Measurements from ENCODE around the gene SRL. TPM values are rescaled to one million over a fixed set of nuclear protein-coding genes. Genes with fewer than 3 reads are reported as not detected.
"Not testable (repeated sequence)": the region's sequence is repeated elsewhere in the genome, so short reads cannot be mapped to it uniquely, and the experiment has no call there.

Gene SRL
- total RNA-seq, 2 donors from 2014 or later: 2.6 to 5.3 TPM

- H3K9me3 ChIP-seq: no peaks in the 10 kb centered on the region
- peaks cover 0 to 7% of the 10 kb centered on the region in 2 donors for H3K36me3 ChIP-seq
- WGBS: 69% methylated on average over 34 of the region's 34 CpGs
- H3K27me3 ChIP-seq (replicated peaks; ENCODE audit: insufficient read depth): no peaks in the 10 kb centered on the region
- TF ChIP-seq POLR2AphosphoS5 (IDR thresholded peaks at IDR 0.05) (no peak), CTCF (IDR thresholded peaks at IDR 0.05) (no peak), POLR2A (IDR thresholded peaks at IDR 0.05) (no peak)
- DNase-seq (ENCODE audit: low spot score): no peak
- no peak overlapping the region for H3K27ac ChIP-seq
- intact Hi-C loops (cut with DNase I): no loop called here
- H3K4me1 ChIP-seq (replicated peaks): no peaks in the 10 kb centered on the region
- H3K4me3 ChIP-seq: no peak overlapping the region
Observed at GRCh38 chr16:4257646-4258556, 16.0 kb upstream of the SRL start.

- peak overlapping the region; percentile 84 to 92 for H3K27ac ChIP-seq
- TF ChIP-seq POLR2A (IDR thresholded peaks at IDR 0.05) (peak; percentile 86), CTCF (IDR thresholded peaks at IDR 0.05) (no peak), POLR2AphosphoS5 (IDR thresholded peaks at IDR 0.05) (peak; percentile 95)
- intact Hi-C loops (cut with DNase I): loop anchor here (2.0 to 5.0 kb wide), 4 partner anchors 36 to 271 kb away; partner anchors contain the start of gene ADCY9
- H3K4me3 ChIP-seq: peak overlapping the region; percentile 43 to 47
- WGBS: under 1% methylated on average over 59 of the region's 80 CpGs
- DNase-seq (ENCODE audit: low spot score): peak; percentile 100
- H3K27me3 ChIP-seq (replicated peaks; ENCODE audit: insufficient read depth): no peaks in the 10 kb centered on the region
- H3K4me1 ChIP-seq (replicated peaks): no peaks in the 10 kb centered on the region
- H3K36me3 ChIP-seq: no peaks in the 10 kb centered on the region
- H3K9me3 ChIP-seq: no peaks in the 10 kb centered on the region
Observed at GRCh38 chr16:4253394-4254150, 11.7 kb upstream of the SRL start.

- intact Hi-C loops (cut with DNase I): loop anchor here (2.0 to 5.0 kb wide), 3 partner anchors 36 to 271 kb away; partner anchors contain the start of gene ADCY9
- not testable (repeated sequence) for H3K36me3 ChIP-seq; H3K9me3 ChIP-seq; H3K4me1 ChIP-seq (replicated peaks); H3K27me3 ChIP-seq (replicated peaks; ENCODE audit: insufficient read depth); DNase-seq (ENCODE audit: low spot score)
- Histone ChIP-seq H3K27ac (peak overlapping the region; percentile 84 to 92), H3K4me3 (peak overlapping the region; percentile 43 to 47)
- 61% methylated on average over 23 of the region's 23 CpGs for WGBS
Observed at GRCh38 chr16:4253012-4253393, 11.1 kb upstream of the SRL start.

- Histone ChIP-seq H3K4me1 (replicated peaks) (no peaks in the 10 kb centered on the region), H3K27ac (no peak overlapping the region), H3K27me3 (replicated peaks; ENCODE audit: insufficient read depth) (no peaks in the 10 kb centered on the region), H3K9me3 (no peaks in the 10 kb centered on the region), H3K4me3 (no peak overlapping the region), H3K36me3 (no peaks in the 10 kb centered on the region)
- WGBS: 63% methylated on average over 12 of the region's 12 CpGs
- intact Hi-C loops (cut with DNase I): loop anchor here (5.0 kb wide), 2 partner anchors 32 to 267 kb away; no protein-coding TSS in a partner anchor
- TF ChIP-seq POLR2AphosphoS5 (IDR thresholded peaks at IDR 0.05) (no peak), POLR2A (IDR thresholded peaks at IDR 0.05) (no peak), CTCF (IDR thresholded peaks at IDR 0.05) (no peak)
- DNase-seq (ENCODE audit: low spot score): no peak
Observed at GRCh38 chr16:4249530-4250308, 7.8 kb upstream of the SRL start.

- H3K4me3 ChIP-seq: no peak overlapping the region
- no peak for DNase-seq (ENCODE audit: low spot score)
- intact Hi-C loops (cut with DNase I): no loop called here
- no peaks in the 10 kb centered on the region for H3K36me3 ChIP-seq
- no peaks in the 10 kb centered on the region for H3K27me3 ChIP-seq (replicated peaks; ENCODE audit: insufficient read depth)
- 88% methylated on average over 7 of the region's 7 CpGs for WGBS
- H3K27ac ChIP-seq: no peak overlapping the region
- H3K9me3 ChIP-seq: no peaks in the 10 kb centered on the region
- H3K4me1 ChIP-seq (replicated peaks): no peaks in the 10 kb centered on the region
- TF ChIP-seq CTCF (IDR thresholded peaks at IDR 0.05) (no peak), POLR2AphosphoS5 (IDR thresholded peaks at IDR 0.05) (no peak), POLR2A (IDR thresholded peaks at IDR 0.05) (no peak)
Observed at GRCh38 chr16:4247460-4247784, 5.5 kb upstream of the SRL start.

Data from prostate gland (tissue), 2 donors.